GM21515 (cell line): ENCODE results near the gene DAPP1.
A peak's percentile ranks its signal among the peaks of the same experiment; 100 is the strongest.
"Not testable (repeated sequence)": the region's sequence is repeated elsewhere in the genome, so short reads cannot be mapped to it uniquely, and the experiment has no call there.

Experiments
- ATAC-seq: cut with Tn5 transposase; IDR thresholded peaks from one replicate; pipeline ENCODE4 v1.9.1; 2021; ENCODE audit not compliant: unreplicated experiment

DAPP1 gene

DNA sequence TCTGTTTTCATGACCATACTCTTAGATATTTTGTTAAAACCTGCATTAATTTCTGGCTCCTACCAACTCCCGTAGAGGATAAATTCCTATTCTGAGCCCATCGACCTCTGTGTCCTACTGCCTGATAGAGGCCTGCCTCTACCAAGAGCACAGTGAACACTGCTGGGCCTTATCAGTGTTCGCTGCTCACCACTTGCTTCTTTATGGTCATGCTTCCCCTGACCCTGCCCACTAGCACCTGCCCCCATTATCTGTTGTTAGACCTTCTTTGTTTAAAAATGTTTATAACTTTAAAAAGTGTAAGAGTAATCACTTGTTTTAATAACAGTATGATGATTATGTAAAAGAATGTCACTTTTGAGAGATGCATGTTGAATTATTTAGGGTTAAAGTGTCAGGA lies 6.1 kb downstream of the DAPP1 start:
- no peak for ATAC-seq

DNA sequence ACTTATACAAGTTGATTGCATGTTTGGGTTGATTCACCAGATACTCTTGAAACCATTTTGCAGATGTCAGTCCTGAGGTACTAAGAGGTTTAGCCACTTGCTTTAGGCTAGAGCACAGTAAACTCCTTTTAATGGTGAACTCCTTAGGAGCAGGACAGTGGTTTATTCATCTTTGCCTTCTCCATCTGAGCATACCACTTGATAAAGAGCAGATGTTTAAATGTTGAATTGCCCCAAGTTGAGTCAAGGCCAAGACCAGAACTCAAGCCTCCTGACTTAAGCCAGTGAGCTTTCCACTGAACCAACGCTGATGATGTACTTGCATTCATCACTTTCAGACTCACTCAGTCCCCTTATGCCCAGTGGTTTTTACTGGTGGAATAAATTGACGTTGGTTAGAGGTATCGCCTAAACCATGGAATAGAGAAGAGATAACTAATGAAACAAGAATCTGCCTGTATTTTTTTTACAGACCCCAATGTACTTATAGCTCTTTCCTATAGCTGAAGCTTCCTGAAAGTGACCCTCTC lies 7.5 kb downstream of the DAPP1 start:
- ATAC-seq = no peak

DNA sequence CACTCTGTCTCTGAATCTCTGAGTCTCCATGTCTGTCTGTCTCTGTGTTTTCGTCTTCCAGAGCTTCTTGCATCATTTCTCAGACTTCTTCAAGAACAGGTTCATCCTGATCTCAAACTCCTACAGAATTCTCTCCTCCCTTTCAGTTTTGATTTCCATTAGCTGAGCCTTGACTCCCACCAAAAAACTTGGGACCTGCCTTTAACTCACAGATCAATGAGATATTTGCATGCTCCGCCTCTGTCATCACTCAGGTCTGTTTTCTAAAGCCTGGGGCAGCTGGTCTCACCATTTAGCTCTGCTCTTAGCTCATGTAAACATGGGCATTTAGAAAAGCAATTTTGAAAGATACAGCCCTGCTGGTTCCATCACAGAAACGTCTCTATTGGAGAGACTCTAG lies 8.6 kb downstream of the DAPP1 start:
- ATAC-seq = no peak

DNA sequence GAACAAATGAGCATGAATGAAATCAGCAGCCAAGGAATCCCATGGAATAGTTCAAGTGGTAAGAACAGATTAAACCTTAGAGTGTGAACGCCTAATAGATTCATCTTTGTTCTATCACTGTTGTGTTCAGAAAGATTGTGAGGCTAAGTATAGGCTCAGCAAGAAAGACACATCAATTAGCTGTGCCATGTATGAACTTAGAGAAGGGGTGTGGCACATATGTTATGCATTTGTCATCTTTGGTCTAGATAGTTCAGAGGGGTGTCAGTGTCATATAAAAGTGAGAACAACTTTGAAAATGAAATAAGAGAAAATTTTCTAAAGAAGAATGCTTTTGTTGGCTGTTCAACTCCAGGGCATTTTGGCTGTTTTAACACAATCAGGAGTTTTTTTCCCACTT lies 9.4 kb downstream of the DAPP1 start:
- ATAC-seq = no peak

DNA sequence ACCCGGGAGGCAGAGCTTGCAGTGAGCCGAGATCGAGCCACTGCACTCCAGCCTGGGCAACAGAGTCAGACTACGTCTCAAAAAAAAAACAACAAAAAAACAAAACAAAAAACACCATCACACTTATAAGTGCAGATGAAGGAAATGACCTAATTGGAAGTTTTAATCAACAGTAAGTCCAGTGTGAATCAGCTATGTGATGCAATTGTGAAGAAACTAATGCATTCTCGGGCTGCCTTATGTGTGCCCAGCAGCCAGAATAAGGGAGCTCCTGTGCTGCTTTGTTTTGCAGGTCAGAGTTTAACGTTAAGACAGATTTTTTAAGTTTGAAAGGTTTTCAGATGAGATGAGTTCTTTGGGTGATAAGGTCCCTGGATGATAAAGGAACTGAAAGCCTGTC lies 10.8 kb downstream of the DAPP1 start:
- ATAC-seq = no peak

DNA sequence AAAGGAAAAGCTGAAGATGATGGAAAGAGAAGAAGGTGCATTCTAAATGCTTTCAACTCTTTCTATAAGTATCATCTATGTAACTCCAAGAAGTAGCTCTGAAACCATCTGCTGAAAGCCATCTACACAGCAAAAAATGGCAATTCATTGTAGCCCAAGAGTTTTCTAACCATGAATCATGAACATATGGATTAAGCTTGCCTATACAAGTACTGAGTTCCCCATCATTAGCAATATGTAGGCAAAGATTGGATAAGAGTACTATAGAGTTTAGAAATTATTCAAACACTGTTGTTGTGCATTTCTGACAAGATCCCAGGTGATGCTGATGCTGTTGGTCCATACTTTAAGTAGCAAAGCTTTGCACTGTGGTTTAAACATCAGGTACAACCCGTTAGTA lies 11.2 kb downstream of the DAPP1 start:
- no peak for ATAC-seq

DNA sequence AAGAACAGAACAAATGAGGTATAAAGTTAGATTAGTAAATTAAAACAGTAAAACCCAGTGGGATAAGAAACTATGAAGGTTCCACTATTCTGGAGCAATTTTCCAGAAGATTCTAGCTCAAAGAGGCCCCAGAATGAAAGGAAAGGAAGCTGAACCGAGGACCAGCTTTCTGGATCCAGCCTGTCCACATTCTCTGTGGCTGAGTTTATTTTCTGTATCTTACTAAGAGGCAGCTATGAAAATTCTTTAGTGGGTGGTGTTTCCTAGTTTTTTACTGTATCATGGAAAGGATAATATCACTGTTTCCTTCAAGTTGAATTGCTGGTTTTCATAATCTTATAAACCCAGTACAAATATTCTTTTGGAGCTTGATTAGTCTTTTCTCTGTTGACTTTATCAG lies 11.8 kb downstream of the DAPP1 start:
- no peak for ATAC-seq

DNA sequence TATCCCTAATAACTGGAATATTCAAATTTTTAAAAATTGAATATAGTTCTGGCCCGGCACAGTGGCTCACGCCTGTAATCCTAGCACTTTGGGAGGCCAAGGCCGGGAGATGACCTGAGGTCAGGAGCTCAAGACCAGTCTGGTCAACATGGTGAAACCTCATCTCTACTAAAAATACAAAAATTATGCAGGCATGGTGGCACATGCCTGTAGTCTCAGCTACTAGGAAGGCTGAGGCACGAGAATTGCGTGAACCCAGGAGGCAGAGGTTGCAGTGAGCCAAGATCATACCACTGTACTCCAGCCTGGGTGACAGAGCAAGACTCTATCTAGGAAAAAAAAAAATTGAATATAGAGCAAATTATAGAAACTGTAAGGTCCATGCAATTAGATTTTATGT lies 13.4 kb downstream of the DAPP1 start:
- not testable (repeated sequence) for ATAC-seq

DNA sequence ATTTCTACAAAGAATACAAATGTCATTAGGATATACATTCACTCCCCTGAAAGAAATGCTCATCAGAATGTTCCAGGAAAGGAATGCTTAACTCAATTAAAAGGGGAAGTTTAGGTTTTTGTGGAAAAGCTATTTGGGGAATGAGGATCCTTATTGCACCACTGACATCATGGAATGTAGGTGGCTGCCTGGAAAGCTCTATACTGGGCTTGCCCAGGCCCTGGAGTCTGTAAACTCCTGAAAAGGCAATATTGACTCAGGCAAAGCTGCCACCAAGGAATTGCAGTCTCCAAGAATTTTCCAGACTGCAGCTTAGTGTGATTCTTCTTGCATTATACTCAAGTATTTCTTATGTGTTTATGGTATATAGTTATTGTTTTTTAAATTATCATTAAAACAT lies 15.7 kb downstream of the DAPP1 start:
- ATAC-seq = no peak

DNA sequence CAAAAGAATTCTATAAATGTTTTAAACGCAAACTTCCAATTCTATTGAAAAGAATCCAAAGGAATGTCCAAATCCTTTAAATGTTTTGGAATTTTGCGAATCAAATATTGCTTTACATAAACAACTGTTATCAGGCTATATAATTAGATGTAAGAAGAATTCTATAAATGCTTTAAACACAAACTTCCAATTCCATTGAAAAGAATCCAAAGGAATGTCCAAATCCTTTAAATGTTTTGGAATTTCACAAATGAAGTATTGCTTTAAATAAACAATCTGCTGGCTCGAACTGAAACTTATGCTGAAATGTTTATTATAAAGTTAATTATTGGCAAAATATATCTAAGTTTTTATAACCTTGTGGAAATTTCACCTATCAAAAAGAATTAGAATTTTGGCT lies 16.1 kb downstream of the DAPP1 start:
- no peak for ATAC-seq

DNA sequence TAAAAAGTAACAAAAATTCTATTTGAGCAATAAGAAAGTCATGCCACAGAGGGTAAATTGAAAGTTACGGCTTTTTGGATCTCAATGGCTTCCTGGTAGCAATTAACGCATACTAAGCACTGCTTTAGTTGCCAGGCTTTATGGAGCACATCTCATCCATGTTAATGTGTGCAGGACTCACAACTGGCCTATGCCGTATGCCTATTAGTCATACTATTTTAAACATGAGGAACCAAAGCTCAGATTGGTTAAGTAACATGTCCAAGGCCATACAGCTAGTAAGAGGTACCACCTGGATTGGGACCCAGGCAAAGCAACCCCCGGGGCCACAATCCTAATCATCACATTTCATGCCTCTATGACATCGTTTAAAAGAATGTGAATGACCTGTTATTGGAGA lies 17.1 kb downstream of the DAPP1 start:
- no peak for ATAC-seq

DNA sequence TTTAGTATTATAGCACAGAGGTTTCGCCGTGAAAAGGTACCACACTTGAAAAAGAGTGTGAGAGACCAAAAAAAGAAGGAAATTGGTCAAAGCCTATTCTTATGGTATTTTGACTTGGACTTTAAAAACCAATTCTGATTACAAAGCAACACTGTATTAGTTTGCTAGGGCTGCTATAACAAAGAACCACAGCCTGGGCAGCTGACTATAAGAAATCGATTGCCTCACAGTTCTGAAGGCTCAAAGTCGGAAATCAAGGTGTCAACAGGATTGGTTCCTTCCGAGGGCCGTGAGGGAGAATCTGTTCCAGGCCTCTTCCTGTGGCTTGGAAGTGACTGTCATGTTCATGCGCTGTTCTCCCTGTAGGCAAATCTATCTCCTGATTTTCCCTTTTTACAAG lies 17.9 kb downstream of the DAPP1 start:
- no peak for ATAC-seq

DNA sequence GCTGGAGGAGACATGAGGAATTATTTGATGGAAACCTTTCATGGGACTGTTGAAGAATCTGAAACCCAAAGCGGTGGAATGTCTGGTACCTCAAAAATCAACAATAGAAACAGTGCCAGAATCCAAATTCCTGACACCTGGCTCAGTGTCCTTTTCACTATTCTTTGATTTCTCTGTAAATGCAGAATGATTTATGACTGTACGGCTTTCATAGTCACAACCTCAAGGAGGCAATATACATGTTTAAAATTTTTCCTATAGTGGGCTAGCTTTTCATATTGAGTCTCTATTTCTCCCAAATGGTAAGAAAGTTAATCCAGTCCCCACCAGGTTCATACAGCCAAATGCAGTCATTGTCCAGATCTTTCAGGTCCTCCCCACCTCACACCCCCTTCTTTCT lies 19.3 kb downstream of the DAPP1 start:
- no peak for ATAC-seq

DNA sequence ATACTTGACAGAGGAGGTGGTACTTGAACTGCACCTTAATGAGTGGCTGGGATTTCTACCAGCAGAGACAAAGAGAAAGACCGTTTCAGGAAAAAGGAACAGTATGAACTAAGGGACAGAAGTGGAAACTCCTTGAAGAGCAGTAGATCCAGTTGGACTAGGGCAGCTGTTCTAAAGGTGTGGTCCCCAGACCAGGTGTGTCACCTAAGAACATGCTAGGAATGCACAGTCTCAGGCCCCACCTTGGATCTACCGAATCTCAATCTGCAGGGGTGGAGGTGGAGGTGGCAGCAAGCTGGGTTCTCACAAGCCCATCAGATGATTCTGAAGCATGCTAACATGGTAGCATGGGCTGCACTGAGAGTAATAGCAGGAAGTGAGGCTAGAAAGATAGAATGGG lies 22.3 kb downstream of the DAPP1 start:
- no peak for ATAC-seq

DNA sequence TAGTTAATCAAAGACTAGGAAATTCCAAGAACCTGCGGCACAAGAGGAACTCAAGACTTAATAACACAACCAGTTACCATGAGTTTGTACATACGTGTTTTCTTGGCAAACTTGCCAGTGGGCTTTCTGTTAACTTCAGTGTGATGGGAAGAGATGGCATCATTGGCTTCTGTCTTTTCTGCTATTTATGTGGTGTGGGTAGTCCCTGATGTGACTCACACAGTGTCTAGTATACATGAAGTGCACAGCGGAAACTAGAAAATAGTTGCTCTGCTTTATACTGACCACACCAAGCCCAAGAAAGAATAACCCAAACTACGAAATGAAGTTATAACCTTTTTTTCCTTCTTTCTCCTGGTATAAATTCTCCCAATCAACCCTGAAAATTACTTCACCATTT lies 24.5 kb downstream of the DAPP1 start:
- no peak for ATAC-seq

DNA sequence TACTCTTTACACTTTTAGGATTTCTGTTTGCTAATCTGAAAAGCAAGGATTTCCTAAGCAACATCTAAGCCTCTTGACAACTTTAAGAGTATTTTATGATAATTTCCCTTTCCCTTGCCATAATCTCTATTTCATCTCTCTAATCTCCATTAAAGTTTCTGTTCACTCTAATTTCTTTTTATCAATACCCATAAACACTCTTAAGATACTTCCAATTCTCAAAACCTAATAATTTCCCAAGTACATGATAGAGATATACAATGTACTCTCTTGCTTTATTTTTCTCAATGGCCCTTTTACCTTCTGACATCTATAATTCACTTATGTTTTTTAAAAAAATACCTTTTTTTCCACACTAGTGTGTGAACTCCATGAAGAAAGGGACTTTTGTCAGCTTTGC lies 26.8 kb downstream of the DAPP1 start:
- no peak for ATAC-seq

DNA sequence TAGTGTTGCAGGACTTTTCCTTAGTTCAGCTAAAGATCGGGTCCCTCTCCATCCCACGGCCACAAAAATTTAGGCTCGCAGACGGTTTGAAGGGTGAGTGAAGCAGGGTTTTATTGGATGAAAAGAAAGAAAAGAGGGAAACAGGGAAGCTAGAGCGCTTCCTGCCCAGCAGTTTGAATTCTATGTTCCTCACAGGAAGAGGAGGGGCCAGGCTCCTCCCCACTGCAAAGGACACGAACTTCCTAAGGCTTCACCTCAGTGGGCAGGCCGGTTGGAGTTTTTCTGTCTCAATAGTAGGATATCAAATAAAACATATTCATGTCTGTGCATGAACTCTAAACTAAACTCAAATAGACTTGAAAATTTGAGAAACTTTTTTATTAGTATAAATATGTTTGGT lies 27.4 kb downstream of the DAPP1 start:
- no peak for ATAC-seq

DNA sequence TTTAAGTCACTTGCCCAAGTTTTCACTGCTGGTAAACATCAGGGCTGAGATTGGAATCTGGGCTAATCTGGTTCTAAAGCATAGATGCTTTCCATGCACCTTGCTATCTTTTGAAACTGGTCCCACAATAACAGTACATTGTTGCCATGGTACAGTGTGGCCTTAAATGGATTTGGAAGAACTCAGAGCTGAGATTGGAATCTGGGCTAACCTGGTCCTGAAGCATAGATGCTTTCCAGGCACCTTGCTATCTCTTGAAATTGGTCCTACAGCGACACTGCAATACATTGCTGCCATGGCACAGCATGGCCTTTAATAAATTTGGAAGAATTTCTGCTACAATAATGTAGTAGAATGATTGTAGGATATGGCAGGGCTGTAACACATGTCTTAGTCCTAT lies 28.6 kb downstream of the DAPP1 start:
- ATAC-seq = no peak

DNA sequence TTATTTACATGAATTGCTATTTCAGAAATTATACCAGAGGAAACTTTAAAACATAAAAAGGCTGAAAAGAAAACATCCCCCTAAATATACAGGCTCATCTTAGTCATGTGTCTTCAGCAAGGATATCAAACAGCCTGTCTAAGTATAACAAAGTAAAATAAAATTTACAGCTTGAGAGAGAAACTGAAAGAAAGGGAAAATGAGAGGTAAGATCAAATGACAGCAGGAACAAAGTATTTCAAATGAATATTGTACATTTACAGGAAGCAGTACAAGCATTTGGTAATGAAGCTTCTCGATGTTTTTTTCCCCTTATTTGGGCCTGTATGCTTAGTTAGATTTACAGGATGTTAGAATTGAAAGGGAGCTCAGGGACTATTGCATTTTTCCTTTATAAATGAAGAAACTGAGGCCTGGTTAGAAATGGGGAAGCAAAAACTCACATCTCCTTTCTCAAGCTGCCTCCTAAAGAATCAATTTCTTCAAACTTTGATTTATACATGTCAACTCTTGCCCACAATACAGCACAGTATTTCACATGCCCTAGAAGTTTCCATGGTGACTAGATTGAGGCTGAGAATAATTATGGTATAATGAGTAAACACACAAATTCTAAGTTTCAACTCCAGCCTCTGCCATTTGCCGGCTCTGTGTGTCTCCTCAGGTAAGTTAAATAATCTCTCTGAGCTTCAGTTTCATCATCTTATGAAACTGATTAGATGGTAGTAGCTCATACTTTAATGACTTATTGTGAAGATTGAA lies 29.3 kb downstream of the DAPP1 start:
- ATAC-seq = no peak

DNA sequence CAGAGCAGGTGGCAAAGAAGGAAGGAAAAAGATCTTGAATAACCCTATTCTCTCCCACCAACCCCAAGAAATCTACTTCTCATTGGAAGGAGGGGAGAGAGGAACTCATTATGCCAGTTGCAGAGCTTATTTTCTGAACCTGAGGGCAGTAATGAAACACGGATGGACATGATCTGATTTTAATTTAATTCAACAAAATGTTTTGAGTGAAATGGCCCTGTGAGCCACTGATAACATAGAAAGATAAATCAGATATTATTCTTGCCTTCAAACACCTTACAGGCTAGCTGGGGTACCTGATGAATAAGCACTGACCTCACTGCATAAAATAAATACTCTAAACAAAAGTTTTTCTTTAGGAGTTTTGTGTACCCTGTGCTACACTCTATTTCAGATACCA lies 30.3 kb downstream of the DAPP1 start:
- no peak for ATAC-seq

DNA sequence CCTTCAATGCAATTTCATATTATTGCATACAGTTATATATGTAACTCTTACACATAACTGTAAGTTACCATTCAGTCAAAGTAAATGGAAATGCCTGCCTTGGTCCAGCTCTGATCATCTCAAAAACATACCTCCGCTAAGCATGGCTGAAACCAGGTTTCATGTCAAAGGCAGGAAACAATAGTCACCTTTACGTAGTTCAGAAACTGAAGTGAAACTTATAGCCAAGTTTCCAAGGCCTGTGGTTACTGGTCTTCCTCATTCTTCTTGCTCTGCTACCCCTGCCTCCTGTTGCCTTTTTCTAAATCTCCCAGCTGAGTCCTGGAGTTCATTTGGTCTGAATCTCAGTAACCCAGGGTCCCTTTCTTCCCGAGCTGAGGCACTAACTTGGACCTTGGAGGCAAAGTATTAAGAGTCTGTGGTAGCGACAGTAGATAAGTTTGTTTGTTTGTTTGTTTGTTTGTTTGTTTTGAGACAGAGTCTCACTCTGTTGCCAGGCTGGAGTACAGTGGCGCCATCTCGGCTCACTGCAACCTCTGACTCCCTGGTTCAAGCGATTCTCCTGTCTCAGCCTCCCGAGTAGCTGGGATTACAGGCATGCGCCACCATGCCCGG lies 30.8 kb downstream of the DAPP1 start:
- peak; percentile 76 for ATAC-seq

DNA sequence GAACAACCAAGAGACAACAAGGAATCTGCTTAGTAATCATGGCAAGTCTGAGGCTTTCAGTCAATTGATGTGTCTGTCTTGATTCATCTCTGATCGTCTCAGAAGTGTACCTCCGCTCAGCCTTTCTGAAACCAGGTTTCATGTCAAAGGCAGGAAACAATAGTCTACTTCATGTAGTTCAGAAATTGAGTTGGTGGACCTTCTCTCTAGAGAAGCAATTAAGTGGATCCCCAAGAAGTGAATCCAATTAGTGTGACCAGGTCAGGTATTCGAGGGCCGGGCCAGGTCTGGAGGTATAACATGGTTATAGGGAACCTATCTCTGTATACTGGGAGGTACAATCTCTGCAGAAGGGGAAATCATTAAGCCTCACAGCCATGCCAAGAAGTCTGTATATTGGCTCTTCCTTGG lies 32.0 kb downstream of the DAPP1 start:
- peak; percentile 44 for ATAC-seq
